HG02885 (cell line): ENCODE measurements around the gene PLS1.
"Not testable (repeated sequence)": the region's sequence is repeated elsewhere in the genome, so short reads cannot be mapped to it uniquely, and the experiment has no call there.

Source experiments
- ATAC-seq: cut with Tn5 transposase; IDR thresholded peaks from one replicate; pipeline ENCODE4 v1.9.1; 2021; ENCODE audit warnings: mild to moderate bottlenecking; ENCODE audit not compliant: unreplicated experiment, poor library complexity

Gene PLS1

GRCh38 chr3:142595581-142595950, 627 bp upstream of the PLS1 start:
- no peak for ATAC-seq

- no peak for ATAC-seq
These were observed 514 bp downstream of the PLS1 start for GRCh38 chr3:142596726-142597088.

DNA sequence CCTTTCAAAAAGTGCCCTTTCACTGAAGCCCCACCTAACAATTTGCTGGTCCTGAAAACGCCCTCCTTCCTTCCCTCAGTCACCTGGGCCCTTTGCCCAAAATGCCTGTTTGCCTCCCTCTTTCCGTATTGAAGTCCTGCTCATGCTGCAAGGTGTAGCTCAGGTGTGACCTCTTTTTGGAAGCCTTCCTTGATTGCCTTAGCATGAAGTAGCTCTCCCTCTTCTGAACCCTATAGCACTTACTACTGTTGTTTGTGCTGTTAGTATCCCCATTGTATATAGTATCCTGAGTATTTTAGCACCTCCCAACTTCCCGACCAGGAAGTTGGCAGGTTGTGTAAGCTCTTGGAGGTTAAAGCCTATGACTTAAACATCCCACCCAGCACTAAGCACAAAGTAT, 1.7 kb downstream of the PLS1 start:
- no peak for ATAC-seq

GRCh38 chr3:142601713-142602112, 5.5 kb downstream of the PLS1 start:
- ATAC-seq = no peak

GRCh38 chr3:142602619-142603385, 6.6 kb downstream of the PLS1 start:
- ATAC-seq = no peak

- ATAC-seq = not testable (repeated sequence)
These were observed 7.2 kb downstream of the PLS1 start for GRCh38 chr3:142603386-142603705.

DNA sequence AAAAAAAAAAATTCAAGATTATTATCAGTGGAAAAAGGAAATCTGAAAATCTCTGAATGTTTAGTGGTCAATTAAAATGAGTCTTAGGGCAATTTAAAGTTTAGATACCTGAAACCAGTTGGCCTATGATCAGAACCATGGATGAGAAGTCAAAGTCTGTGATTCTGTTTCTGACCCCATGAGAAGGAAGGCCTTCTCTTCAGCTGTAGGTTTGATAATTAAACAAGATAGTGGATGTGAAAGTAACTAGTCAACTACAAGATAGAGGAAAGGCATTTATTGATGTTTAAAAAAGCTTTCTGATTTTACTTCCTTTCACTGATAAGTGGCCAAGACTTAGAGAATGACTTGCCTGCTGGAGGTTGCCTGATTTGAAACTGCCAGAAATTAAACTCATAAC, 8.7 kb downstream of the PLS1 start:
- no peak for ATAC-seq

- no peak for ATAC-seq
These were observed 12.4 kb downstream of the PLS1 start for GRCh38 chr3:142608631-142609030.

DNA sequence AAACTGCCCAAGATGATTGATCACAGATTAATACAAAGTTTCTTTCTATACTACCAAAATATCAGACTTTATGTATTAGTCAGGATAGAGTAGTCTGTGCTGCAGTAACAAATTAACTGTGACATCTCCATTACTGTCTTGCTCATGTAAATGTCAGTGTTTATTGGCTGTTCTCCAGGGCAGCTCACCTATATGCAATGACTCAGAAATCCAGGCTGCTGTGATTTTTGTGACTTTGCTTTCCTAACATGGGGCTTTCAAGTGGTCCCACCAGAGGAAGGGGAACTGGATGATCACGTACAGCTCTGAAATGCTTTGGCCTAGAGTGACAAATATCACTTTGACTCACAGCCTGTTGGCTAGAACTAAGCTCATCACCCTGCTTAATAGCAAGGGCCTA, 12.9 kb downstream of the PLS1 start:
- no peak for ATAC-seq

DNA sequence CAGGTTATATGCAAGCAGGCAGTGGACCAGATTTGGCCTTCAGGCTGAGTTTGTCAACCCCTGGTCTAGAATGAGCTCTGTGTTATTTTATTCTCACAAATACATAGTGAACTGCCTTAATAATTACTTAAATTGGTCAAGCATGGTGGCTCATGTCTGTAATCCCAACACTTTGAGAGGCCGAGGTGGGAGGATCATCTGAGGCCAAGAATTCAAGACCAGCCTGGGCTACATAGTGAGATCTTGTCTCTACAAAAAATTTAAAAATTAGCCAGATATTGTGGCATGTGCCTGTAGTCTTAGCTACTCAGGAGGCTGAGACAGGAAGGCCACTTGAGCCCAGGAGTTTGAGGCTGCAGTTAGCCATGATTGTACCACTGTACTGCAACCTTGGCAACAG, 15.0 kb downstream of the PLS1 start:
- ATAC-seq = no peak

- ATAC-seq = no peak
These were observed 17.3 kb downstream of the PLS1 start for GRCh38 chr3:142613491-142613890.

DNA sequence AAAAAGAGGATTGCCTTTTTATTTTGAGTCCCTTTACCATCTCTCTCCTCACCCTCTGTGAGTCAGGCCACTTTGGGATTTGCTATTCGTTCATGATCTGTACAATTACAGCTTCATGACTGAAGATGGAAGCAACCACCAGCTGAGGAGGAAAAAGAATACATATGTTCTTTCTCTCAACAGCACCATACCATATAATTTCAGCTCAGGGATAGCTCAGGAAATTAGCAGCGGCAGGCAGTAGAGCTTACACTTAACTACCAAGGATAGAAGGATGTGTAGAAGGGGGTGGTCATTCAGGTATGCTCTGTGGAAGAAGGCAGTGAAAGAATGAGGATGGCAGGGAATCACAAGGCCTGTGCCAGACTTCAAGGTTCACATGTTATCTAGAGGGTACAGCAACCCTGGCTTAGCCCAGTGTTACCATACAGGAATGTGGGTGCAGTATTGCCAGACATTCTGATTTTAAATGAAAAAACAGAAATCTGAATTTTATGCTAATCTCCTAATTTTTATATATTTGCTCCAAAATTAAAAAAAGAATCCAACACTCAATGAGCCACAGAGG, 17.9 kb downstream of the PLS1 start:
- no peak for ATAC-seq

- no peak for ATAC-seq
These were observed 19.0 kb downstream of the PLS1 start for GRCh38 chr3:142615171-142615570.

- ATAC-seq = no peak
These were observed 22.8 kb downstream of the PLS1 start for GRCh38 chr3:142618917-142619461.

GRCh38 chr3:142622405-142622804, 26.2 kb downstream of the PLS1 start:
- ATAC-seq = no peak

DNA sequence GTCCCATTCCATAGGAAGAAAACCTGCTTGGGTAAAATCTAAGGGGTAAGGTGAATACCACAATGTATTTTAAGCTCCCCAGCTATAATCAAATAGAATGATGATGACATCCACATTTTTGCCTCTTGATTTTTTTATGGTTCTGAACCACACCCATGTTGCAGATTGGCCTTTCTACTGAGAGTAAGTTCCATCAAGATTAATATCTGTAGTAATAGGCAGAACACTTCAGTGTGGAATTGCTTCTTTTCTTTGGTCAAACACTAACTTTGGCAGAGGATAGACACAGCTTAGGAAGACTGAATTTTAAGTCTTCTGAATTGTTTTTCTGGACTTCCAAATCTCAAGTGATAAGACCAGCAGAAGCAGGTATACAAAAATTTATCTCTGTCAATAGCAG, 27.0 kb downstream of the PLS1 start:
- ATAC-seq = no peak

DNA sequence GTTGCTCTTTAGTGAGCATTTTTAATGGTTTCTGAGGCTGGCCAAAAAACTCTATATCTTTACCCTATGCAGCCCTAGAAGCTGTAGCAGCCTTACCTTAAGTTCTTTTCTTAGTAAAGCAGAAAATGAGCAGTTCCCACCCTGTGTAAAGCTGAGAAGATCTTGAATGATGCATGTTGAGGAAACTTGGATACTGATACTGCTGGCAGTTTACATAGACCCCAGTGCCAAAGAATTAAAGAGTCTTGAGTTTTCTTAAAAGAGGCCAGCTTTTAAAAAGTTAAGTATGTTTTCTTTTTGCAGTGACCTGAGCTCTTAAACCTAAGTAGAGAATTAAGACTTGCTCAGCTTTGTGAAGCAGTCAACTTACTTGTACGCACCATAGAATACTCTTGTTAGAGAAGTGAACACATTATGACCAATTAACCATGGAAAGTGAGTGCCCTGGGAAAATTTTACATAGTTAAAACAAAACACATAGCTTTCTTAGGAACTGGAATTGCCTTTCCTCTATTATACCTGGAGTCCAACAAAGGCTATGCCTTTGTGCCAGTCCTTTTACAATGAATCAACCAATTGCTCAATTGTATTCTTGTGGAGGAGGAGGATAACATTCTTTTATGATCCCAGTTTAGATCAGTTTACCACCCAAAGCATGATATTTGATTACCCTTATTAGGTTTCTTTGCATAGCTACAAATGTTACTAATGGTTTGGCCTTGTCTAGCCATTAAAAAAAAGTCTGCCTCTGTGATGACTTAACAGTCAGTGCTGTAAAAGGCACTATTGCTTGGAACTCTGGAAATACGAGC, 28.4 kb downstream of the PLS1 start:
- ATAC-seq = no peak

- ATAC-seq = no peak
These were observed 28.9 kb downstream of the PLS1 start for GRCh38 chr3:142625153-142625440.

DNA sequence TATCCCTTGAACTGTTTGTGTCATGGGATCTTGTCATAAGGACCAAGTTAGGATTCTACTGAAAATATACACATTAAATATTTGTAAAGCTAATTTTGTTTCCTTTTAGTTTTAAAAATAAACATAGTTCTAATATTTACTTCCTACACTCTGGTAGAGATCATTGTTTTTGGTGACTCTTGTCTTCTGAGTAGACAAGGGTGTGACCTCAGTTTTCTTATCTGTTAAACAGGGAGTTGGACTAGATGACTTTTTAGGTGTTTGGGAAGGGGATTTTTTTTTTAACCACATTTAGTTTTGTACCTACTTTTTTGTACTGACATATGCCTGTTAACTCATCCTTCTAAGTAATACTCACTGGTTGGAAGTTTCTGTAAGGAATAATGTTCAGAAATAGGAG, 30.8 kb downstream of the PLS1 start:
- ATAC-seq = no peak

DNA sequence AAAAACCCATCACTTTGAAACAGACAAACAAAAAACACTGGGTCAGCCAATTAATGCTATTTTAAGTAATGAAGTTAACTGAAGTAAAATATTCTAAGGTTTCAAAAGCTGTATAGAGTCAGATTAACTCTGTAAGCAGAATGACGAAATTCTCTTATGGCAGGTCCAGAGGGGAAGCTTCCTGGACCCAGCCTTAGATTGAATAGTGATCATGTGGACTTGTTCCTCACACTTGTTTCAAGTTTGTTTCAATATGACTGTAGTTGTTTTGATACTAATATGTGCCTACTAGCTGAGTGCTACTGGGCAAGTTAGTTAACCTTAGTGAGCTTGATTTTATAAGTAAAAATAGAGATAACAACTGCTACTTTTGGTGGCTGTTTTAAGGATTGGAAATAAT, 32.6 kb downstream of the PLS1 start:
- ATAC-seq = peak; percentile 56

DNA sequence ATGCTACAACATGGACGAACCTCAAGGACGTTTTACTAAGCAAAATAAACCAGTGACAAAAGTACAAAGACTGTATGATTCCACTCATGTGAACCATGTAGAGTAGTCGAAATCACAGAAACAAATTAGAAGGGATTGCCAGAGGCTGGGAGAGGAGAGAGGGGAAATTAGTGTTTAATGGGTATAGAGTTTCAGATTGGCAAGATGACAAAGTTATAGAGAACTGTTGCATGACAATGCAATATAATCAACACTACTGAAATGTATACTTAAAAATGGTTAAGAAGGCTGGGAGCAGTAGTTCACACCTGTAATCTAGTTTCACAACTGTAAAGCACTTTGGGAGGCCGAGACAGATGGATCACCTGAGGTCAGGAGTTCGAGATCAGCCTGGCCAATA, 36.9 kb downstream of the PLS1 start:
- ATAC-seq = no peak

- ATAC-seq = no peak
These were observed 39.9 kb downstream of the PLS1 start for GRCh38 chr3:142636050-142636449.
